Activated CD8-positive, alpha-beta memory T cell treated with anti-CD3 and anti-CD28 coated beads, Interleukin-2, amount 50 U/mL, for 4 hours (primary cell): ENCODE data around the gene MAT1A.

Source experiments
- DNase-seq: peaks from one replicate; pipeline ENCODE4 v3.0.0-alpha.2; 2020

Gene MAT1A

DNA sequence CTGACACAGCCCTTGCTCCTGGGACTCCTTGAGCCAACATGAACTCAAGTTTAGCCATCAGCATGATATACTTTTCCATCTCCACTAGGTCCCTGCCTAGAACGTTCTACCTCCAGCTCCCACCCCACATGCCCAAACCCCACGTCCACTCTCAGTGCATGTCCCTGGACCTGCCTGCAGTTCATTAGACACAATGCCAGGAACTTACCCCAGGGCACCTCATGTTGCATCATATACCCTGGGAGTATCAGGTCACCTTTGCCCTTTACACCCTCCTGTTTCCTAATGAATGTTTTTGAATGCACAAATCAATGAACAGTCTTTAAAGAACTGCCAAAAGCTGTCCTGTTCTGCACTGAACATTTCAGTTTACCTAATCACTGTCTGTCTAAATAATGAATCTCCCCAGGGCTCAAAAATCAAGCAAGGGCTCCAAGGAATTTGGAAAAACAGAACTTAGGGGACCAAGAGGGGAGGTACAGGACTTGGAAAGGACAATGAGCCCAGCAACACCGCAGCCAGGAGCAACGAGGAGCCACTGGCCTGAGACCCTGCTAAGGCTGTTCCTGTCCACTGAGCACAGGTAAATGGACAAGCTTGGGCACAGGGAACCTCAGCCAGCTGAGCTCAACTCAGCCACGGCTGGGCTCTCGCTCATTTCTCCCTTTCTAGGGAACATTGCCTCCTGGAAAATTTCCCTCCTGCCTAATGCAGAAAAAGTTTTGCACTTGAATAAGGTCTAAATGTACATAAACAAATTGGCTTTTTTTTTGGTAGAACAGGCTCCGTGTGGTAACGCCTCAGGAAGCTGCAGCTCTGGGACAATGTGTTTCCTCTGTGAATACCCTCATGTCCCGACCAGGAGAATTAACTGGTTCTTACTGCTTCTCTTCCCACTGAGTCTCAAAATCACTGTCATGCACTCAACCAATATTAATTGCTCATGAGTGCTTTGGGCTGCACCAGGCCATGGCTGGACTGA lies 7.4 kb downstream of the MAT1A start:
- no peak for DNase-seq

DNA sequence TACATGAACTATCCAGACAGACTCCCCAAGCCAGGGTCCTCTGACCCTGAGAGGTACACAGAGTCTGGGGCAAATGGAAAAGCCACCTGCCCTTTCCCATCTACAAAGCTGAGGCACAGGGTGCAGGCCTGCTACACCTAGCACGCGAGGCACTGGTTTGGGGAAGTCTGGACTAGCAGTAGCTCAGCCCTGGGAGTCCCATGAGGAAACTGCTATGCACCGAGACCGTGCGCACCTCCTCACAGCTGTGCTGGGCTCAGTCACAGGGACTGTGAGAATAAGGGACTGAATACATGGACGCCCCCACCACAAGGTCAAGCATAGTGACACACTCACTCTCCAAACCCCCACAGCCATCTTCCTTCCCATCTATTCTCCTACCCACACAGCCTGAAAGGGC lies 8.2 kb downstream of the MAT1A start:
- DNase-seq, result no peak

DNA sequence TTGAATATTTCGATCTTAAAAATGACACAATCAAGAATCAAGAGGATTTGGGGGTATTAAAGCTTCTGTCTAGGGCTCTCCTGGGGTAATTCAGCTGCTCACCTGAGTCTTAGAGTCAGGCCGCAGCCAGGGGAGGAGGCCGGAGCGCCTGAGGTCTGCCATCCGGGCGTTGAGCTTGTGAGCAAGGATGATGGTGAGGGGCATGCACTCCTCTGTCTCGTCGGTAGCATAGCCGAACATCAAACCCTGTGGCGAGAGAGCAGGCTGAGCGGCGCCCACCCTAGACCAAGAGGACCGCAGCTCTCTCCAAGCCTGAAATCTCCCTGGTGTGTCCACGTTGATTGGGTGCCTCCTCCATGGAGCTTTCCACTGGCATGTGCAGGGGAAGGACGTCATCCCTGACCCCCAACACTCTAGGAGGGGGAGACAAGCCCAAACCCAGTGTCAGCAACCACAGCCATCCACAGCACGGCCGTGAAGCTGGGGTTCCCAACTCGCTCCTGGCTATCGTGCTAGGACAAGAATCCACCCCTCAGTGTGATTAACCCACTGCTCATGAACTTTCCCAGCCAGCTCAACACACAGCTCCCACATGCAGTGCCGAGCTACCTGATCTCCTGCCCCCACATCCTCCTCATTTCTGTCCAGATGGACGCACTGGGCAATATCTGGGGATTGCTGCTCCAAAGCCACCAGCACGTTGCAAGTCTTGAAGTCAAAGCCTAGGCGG lies 9.2 kb downstream of the MAT1A start:
- DNase-seq, result no peak

GRCh38 chr10:80279146-80279545 lies 10.3 kb downstream of the MAT1A start:
- DNase-seq, result no peak

- no peak for DNase-seq
Measured at GRCh38 chr10:80278480-80278879, 11.0 kb downstream of the MAT1A start.

DNA sequence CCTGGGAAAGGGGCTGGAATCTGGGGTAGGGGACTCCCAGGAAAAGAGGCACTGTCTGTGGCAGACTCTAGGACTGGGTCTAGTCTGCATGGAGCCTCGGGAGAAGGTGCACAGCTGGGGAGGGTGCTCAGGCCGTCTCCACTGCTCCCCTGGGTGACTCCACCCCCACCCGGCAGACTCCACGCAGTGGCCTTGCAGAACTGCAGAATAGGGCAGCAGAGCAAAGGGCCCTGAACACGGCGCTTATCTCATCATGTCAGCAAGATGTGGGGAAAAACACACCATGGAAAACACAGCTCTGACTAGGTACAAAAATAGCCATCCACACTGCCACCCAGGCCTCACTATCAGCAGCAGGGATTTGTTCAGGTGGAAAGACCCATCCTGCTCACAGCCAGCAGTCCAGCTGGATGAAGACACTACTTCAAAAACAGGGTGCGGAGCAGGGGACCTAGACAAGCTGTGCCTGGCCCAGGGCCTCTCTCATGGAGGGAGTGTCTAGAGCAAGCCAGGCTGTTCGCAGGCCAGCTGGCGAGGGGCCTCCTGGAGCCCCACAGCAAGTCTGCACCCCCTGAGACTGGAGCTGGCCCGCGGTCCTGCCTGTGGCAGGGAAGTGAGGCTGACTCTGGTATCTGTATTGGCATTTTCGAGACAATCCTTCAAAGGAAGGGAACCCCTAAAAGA lies 11.7 kb downstream of the MAT1A start:
- DNase-seq, result no peak

- no peak for DNase-seq
Measured at GRCh38 chr10:80277016-80277415, 12.4 kb downstream of the MAT1A start.

DNA sequence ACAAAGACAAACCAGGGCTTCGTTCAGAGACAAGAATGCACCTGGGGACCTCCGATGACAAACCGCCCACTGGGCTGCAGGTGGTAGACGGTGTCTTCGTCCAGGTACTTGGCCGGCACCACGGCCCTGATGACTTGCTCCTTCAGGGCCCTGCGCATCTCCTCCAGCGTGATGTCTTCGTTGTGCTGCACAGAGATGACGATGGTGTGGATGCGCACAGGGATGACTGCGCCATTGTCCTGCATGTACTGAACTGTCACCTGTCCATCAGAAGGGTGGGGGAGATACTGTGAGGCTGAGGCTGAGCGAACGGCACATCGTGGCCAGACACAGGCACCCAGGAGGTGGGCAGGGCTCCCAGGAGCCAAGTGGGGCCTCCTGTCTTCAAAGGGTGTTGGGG lies 13.1 kb downstream of the MAT1A start:
- DNase-seq, result no peak

DNA sequence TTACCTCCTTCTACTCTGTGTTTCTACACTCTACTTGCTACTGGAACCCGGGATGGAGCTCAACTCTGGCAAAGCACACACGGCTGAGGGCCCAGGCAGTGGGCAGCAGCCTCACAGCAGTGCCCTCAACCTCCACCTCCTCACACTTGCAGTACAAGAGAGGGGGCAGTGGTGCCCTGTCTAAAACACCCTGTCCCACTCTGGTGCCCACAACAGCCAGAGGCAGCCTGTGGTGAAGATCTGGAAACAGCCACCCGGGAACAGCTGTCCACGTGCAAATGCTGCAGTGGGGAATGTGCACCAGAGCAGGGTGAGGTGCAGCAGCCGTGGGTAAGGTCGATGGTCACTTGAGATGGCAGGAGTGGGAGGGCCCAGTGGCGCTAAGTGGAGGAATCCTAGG lies 13.7 kb downstream of the MAT1A start:
- no peak for DNase-seq

DNA sequence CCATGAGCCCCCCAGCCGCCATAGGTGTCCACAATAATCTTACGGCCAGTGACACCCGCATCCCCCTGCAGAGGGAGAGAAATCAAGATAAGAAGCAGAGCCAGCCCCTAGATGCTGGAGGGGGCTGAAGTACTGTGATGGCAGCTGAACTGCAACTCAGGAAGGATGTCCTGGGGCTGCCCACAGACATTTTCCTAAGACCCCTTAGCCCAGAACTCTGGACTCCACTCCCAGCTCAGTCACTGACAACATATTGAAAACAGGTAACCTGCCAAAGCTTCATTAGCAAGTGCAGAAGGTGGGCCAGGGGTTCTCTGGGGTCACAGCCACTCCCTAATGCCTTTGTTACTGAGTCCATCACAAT lies 14.3 kb downstream of the MAT1A start:
- DNase-seq, result no peak

DNA sequence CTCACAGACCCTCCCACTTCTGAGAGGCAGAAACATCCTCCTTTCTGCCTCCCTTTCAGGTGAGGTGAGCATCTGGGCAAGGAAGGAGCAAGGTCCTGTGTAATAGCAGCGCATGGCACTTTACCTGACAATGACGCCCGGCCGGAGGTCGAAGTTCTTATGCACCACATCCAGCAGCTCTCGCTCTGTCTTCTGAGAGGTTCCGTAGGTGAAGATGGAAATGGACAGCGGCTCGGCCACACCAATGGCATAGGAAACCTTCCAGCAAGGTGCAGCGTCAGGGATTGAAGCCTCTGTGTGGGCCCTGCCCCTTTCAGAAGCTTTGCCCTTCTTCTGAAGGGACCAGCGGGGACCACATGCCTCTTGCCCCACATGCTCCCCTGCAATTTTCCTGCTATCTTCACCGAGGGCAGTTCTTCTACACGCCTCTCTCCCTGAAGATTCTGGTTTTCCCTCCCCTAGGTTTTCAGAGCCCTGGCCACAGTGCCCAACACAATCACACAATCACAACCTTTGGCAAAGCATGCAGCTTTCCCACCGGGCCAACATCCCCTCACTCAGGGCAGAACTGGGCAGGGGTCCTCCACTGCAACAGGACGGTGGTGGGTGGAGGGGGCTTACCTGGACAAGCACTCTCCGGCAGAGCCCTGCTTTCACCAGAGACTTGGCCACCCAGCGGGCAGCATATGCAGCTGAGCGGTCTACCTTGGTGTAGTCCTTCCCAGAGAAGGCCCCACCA lies 14.9 kb downstream of the MAT1A start:
- DNase-seq, result no peak

DNA sequence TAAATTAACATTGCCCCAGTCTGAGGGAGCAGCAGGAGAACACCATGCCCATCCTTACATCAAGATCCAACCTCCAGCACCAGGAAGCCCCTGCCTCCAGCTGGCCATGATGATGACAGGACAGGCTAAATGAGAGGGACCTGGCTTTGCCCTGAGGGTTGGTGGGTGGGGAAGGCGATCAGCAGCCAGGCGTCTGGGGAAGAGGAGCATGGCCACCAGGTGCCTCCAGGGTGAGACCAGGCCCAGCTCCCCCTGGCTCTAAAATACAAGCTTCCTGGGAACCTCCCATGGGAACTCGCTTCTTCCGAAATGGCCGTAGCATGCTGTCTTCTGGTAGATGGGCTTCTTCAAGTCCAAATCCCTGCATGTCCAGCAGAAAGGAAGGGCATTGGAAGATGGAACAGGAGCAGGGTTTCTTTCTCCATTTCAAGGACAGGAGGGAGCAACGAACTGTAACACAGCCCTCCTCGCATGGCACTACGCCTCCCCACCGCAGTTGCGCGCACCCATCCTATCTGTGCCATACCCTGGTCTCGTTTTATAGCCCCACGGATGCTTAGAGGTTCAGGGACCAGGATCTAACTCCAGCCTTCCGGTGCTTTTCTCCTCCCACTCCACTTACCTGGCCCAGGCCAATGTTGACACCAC lies 15.8 kb downstream of the MAT1A start:
- no peak for DNase-seq

DNA sequence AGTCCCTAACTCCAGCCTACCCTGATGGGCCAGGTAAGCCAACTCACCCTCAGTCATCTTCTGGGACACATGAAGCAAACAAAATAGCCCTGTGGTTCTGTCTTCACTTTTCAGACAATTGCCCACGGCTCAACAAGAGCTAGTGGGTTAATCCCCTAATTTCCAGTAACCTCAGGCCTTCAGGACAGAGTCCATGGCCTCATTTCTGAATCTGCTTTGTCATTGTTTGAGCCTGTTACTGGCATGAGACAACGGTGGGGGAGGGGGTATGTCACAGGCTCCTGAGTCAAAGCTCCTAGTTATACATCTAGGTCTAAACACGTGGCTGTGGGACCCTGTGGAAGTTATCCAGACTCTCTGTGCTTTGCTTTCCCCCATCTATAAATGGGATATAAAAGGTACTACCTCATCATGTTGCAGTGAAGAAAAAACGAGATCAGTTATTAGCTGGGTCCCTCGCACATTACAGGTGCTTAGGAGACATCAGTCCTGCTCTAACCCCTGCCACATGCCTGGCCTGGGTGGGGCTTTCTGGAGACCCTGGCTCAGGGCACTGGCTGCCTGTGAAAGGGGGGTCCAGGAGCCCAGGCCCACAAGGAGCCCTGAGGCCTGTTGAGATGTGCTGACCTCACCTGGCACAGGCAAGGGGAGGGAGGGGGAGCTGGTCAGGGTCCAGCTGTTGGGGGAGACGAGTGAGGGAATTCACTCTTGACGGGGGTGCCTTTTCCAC lies 16.5 kb downstream of the MAT1A start:
- DNase-seq, result no peak

DNA sequence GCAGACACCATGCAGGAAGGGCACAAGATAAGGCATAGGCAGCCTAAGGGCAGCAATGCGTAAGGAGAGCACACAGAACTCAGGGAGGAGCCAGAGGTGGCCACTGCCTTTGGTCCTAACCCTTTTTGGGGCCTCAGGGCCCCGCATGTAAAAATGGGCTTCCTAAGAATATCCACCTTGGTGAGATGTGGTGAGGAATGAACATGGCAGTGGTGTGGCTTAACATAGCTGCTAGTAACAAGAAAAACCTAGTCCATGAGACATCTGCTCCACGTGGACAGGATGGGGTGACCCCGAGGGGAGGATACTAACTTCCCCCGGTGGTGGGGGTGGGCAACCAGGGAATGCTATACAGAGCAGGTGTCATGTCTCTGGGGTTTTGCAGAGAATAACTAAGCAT lies 18.0 kb downstream of the MAT1A start:
- no peak for DNase-seq

DNA sequence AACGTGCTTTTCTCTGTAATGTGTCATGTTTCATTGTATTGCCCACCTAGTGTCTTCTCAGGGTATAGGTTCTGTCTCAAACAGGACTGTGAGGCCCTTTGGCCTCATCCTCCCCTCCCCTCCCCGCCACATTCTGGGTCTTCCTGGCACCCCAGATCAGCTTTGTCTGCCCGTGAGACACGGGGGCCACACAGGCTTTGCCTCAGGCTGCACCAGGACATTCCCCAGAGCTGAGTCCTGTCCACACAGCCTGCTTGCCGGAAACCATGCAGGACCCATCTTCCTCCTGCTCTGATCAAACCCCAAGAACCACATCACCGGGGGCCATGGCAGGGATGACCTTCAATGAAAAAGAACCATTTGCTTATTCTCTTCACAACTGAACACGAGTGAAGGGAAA lies 18.6 kb downstream of the MAT1A start:
- no peak for DNase-seq

DNA sequence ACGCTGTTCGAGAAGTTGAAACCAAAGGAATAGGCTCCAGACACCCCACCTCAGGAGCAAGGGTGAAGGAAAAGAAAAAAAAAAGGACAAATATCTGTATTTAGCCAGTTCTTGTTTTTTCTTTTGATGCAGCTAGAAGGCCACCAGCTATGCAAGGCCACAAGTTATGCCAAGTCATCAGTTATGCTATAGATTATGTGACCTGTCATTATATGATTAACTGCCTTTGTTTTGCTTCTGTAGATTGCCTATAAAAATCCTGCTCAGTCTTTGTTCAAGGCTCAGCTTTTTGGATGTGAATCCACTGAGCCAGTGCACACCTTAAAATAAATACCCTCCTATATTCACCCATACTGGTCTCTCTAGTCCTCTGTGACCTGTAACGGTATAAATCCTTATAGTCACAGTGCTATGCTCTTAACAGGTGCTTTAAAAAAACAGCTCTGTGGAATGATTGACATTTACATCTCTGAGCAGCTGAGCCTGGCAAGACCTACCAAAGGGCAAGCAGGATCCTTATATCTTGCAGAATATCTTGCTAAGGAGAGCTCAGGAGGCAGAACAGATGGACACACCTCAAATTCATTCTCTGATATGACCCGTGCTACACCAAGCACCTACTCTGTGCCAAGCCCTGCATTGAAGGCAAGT lies 20.4 kb downstream of the MAT1A start:
- DNase-seq, result no peak

GRCh38 chr10:80268266-80268665 lies 21.2 kb downstream of the MAT1A start:
- DNase-seq, result no peak

DNA sequence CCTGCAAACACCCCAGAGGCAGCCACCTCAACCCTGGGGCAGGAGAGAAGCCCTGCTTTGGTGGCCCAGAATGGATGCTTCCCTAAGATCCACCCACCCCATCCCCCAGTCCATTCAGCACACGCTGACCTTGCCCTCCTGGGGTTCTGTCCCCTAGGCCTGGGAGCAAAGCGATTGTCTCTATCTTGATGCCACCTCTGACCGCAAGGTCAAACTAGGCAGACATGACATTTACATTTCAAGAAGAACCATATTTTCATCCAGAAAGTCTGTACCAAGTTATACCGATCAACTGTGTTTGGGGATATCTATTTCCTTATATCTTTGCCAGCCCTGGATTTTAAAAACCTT lies 23.0 kb downstream of the MAT1A start:
- DNase-seq, result no peak

- DNase-seq, result no peak
Measured at GRCh38 chr10:80265740-80266512, 23.5 kb downstream of the MAT1A start.
